Measurements from ENCODE around the gene GNPNAT1. TPM values are rescaled to one million over a fixed set of nuclear protein-coding genes. Genes with fewer than 3 reads are reported as not detected.

Gene GNPNAT1
- polyA plus RNA-seq, 1 donor from 2014 or later = 10.1 TPM

GRCh38 chr14:52833891-52834290, 42.5 kb upstream of the GNPNAT1 start:
- Histone ChIP-seq H3K27me3 (ENCODE audit: insufficient read depth, low read depth, low read length) (no peaks in the 10 kb centered on the region), H3K79me2 (replicated peaks; ENCODE audit: insufficient read depth, low read length) (no peaks in the 10 kb centered on the region), H4K20me1 (ENCODE audit: insufficient read depth) (no peaks in the 10 kb centered on the region), H3K9ac (ENCODE audit: low read length) (no peak overlapping the region), H3K4me2 (ENCODE audit: low read length) (no peak overlapping the region), H3K4me3 (ENCODE audit: low read length) (no peak overlapping the region), H3K27ac (ENCODE audit: low read length) (no peak overlapping the region), H3F3A (ENCODE audit: insufficient read depth, low read length, poor library complexity, severe bottlenecking) (no peaks in the 10 kb centered on the region), H3K9me2 (ENCODE audit: insufficient read depth, low read length) (no peaks in the 10 kb centered on the region), H3K9me3 (ENCODE audit: low read length) (no peaks in the 10 kb centered on the region), H2AFZ (ENCODE audit: low read depth, low read length) (no peak overlapping the region), H3K36me3 (ENCODE audit: insufficient read depth, low read length) (no peaks in the 10 kb centered on the region)
- TF ChIP-seq POLR2AphosphoS5 (IDR thresholded peaks at IDR 0.05) (no peak), MXI1 (conservative IDR thresholded peaks at IDR 0.05; ENCODE audit: poor library complexity, severe bottlenecking) (no peak), CTCF (IDR thresholded peaks at IDR 0.05; ENCODE audit: poor library complexity, severe bottlenecking) (no peak), SMC3 (conservative IDR thresholded peaks at IDR 0.05; ENCODE audit: poor library complexity) (no peak), EZH2 (IDR thresholded peaks at IDR 0.05; ENCODE audit: borderline replicate concordance, insufficient read depth, low read length, poor library complexity, severe bottlenecking) (no peak), EP300 (conservative IDR thresholded peaks at IDR 0.05; ENCODE audit: poor library complexity, severe bottlenecking) (no peak), TAF1 (IDR thresholded peaks at IDR 0.05; ENCODE audit: low read depth) (no peak), REST (IDR thresholded peaks at IDR 0.05; ENCODE audit: borderline replicate concordance) (no peak), RAD21 (conservative IDR thresholded peaks at IDR 0.05) (no peak)

- no peak overlapping the region for H2AFZ ChIP-seq (ENCODE audit: low read depth, low read length)
Observed at GRCh38 chr14:52829527-52830185, 38.2 kb upstream of the GNPNAT1 start.

More at GRCh38 chr14:52829527-52830185, 38.2 kb upstream of the GNPNAT1 start:
- no peak overlapping the region for H3K27ac ChIP-seq (ENCODE audit: low read length)
- H3K79me2 ChIP-seq (replicated peaks; ENCODE audit: insufficient read depth, low read length) = no peaks in the 10 kb centered on the region
- H3K9ac ChIP-seq (ENCODE audit: low read length) = no peak overlapping the region
- H4K20me1 ChIP-seq (ENCODE audit: insufficient read depth) = no peaks in the 10 kb centered on the region
- H3K4me3 ChIP-seq (ENCODE audit: low read length) = no peak overlapping the region
- TF ChIP-seq EZH2 (IDR thresholded peaks at IDR 0.05; ENCODE audit: borderline replicate concordance, insufficient read depth, low read length, poor library complexity, severe bottlenecking) (no peak), RAD21 (conservative IDR thresholded peaks at IDR 0.05) (no peak), SMC3 (conservative IDR thresholded peaks at IDR 0.05; ENCODE audit: poor library complexity) (no peak), TAF1 (IDR thresholded peaks at IDR 0.05; ENCODE audit: low read depth) (no peak), EP300 (conservative IDR thresholded peaks at IDR 0.05; ENCODE audit: poor library complexity, severe bottlenecking) (no peak), CTCF (IDR thresholded peaks at IDR 0.05; ENCODE audit: poor library complexity, severe bottlenecking) (no peak), MXI1 (conservative IDR thresholded peaks at IDR 0.05; ENCODE audit: poor library complexity, severe bottlenecking) (no peak), POLR2AphosphoS5 (IDR thresholded peaks at IDR 0.05) (no peak), REST (IDR thresholded peaks at IDR 0.05; ENCODE audit: borderline replicate concordance) (no peak)
- no peaks in the 10 kb centered on the region for H3F3A ChIP-seq (ENCODE audit: insufficient read depth, low read length, poor library complexity, severe bottlenecking)
- no peaks in the 10 kb centered on the region for H3K9me3 ChIP-seq (ENCODE audit: low read length)
- no peak overlapping the region for H3K4me2 ChIP-seq (ENCODE audit: low read length)
- no peaks in the 10 kb centered on the region for H3K27me3 ChIP-seq (ENCODE audit: insufficient read depth, low read depth, low read length)
- no peaks in the 10 kb centered on the region for H3K9me2 ChIP-seq (ENCODE audit: insufficient read depth, low read length)
- no peaks in the 10 kb centered on the region for H3K36me3 ChIP-seq (ENCODE audit: insufficient read depth, low read length)

Data from neural cell (in vitro differentiated cells).